Measurements from ENCODE around the gene SLC44A5.

SLC44A5 gene

DNA sequence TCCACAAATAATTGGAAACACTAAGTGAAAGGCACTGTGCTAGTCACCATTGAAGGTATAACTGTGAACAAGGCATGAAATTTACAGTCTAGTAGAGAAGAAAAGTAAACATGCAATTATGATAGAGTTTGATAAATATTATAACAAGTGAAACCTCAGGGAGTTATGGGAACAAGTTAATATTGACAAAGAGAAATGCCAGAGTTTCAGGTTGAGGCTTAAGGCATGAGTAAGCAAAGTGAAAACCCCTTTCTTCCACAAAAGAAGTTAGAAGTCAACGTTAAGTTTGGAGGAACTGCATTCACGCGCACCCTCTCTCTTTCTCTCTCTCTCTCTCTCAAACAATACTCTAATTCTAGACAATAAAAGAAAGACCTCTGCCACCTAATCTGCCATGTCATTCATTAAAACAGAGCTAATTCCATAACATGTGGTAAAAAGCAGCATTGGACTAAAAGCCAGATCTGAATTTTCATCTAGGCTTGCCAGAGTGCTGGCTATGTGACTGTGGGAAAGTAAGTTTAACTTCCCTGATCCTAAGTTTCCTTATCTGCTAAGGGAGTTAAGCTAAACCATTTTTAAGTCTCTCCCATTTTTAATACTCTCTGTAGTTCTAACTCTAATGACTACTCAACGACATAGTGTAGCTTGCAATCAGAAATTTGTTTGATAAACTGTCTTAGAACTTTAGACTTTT lies 22.0 kb downstream of the SLC44A5 start:
- no peak for DNase-seq (ENCODE audit: low spot score)

DNA sequence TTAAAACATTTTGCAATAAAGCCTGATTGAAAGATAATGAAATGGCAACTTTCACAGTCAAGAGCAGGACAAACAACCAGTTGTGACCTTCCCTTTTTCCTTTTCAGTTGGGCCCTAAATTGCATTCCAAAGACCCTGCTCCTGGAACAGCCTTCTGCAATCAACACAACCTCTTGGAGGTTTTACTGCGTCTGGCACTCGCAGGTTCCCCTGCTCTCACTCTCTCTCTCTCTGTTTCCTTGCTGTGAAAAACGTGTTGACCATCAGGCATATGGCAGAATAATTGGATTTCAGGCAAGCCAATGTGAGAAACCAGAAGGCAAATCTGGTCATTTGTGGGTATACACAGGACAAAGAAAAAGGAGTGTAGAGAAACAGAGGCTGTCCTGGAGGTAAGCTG lies 23.2 kb downstream of the SLC44A5 start:
- no peak for DNase-seq (ENCODE audit: low spot score)

DNA sequence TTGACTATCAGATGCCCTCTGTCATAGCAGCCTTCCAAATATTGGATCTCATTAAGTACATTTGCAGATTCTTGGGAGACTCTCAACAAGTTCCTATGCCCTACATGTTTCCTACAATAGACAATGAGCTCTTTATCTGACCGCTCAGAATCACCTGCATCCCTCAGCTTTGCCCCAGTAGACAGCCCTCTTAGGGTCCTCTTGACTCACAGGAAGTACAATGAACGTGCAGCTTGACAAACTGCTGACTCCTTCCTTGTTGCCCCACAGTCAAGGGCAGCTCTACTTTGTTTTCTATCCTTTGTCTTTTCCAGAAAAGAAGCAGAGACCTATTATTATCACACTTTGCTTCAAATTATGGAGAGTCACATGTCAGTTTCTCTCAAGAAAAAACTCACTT lies 27.6 kb downstream of the SLC44A5 start:
- DNase-seq (ENCODE audit: low spot score), result no peak

DNA sequence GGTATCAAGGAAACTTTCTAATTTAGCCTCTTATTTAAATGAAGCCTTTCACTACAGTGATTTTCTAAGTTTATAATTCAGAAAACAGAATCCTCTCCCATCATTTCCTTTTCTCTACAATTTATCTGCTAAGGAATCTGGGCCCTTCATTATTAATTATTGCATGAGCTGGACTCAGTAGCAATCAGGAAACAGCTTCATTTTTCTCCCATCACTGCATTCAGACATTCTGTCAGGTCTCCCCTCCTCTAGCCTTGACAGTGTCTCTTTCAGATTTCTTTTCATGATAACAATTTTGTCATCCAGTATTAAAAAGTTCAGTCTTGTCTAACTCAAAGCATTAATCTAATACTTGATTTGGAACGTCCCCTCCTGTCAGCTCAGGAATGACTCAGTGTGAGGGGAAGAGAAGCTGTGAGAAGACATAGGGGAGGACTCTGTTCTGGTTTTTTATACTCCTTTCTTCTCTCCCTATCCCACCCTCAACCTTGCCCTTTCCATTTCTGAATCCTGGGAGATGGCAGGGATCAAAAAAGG lies 28.1 kb downstream of the SLC44A5 start:
- DNase-seq (ENCODE audit: low spot score), result no peak

DNA sequence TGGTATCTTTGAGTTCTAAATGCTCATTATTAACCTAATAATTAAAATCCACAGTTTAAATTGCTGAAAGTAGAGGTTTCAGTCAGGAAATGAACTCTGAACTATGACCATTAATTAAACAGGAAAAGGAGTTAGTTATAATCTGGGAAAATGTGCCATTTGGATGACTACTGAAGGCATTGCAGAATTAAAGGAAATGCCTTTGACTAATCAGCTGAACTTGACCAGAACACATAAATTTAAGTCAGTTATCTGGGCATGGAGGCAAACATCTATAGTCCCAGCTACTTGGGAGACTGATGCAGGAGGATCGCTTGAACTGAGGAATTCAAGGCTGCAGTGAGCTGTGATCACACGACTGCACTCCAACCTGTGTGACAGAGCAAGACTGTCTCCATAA lies 31.9 kb downstream of the SLC44A5 start:
- no peak for DNase-seq (ENCODE audit: low spot score)

DNA sequence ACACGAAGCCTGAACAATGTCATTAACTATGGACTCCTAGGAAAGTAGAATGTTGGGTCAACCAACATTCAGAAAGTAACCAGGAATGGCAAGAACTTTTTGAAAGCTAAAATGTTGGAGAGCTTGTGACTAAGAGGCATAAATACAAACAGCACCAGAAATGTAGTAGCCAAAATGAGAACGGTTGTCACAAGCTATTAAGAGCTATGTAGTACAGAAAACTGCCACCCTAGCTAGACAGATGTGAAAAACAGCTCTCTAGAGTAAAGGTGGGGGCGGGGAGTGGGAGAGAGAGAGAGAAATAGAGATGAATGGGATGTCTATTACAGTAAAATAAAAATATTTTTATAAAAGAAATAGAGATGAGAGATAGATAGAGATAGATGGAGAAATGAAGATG lies 35.1 kb downstream of the SLC44A5 start:
- no peak for DNase-seq (ENCODE audit: low spot score)

DNA sequence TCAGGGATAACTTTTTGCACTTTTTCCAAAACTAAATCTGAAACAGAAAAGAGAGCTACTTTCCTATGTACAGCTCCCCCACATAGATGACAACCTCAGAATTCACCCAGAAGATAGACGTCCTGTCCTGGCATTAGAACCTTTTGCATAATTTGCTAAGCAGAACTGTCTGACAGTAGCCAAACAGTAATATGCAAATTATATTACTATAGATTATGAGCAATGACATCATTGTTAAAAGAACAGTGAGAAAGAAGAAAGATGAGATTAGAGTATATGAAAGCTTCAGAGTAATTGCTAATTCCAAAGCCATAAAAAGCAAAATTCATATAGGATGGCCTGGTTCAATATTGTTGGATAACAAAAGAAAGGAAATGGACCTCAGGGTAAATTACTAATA lies 43.7 kb downstream of the SLC44A5 start:
- no peak for DNase-seq (ENCODE audit: low spot score)

DNA sequence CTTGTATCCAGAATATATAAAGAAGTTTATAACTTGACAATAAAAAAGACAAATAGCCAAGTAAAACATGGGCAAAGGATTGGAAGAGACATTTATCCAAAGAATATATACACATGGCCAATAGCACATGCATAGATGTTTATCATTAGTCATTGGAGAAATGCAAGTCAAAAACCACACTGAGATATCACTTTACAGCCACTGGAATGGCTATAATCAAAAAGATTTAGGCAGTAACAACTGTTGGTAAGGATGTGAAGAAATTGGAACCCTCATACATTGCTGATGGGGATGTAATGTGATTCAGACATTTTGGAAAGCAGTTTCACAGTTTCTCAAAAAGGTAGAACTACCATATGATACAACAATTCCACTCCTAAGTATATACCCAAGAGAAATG lies 51.1 kb downstream of the SLC44A5 start:
- no peak for DNase-seq (ENCODE audit: low spot score)

DNA sequence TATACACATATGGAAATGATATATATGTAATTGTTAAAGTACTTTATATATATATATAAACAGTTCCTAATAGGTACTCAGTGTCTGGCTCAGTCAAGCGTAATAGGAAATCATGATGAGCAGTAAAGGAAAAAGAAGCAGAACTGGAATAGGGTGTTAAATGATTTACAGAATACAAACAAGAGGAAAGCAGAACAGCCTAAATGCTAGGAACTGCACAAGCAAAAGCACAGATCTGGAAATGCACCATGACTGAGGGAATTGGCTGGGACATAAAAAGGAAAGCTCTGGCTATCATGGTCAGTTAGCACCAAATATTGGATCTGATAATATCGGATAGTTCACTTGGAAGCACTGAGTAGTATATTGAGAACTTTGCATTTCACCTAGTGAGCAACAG lies 51.8 kb downstream of the SLC44A5 start:
- no peak for DNase-seq (ENCODE audit: low spot score)

DNA sequence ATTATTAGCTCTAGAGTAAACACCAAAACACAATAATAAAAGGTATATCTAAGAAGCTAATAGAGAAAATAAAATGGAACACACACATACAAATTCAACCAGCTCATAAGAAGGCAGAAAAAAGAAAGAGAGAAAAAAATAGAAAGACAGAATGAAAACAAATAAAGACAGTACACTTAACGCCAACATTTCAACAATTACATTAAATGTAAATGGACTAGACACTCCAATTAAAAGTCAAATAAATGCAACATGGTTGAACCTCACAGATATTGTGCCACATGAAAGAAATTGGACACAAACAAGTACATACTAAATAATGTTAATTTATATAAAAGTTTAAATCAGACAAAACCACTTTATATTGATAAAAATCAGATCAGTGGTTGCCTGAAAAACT lies 56.0 kb downstream of the SLC44A5 start:
- DNase-seq (ENCODE audit: low spot score), result no peak

DNA sequence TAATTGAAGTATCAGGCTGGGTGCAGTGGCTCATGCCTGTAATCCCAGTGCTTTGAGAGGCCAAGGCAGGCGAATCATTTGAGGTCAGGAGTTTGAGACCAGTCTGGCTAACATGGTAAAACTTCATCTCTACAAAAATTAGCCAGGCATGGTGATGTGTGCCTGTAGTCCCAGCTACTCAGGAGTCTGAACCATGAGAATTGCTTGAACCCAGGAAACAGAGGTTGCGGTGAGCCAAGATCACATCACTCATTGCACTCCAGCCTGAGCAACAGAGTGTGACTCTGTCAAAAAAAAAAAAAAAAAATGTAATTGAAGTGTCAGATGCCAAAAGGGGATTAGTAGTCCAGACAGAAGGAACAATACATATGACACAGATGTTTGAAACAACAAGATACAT lies 56.7 kb downstream of the SLC44A5 start:
- DNase-seq (ENCODE audit: low spot score), result no peak

DNA sequence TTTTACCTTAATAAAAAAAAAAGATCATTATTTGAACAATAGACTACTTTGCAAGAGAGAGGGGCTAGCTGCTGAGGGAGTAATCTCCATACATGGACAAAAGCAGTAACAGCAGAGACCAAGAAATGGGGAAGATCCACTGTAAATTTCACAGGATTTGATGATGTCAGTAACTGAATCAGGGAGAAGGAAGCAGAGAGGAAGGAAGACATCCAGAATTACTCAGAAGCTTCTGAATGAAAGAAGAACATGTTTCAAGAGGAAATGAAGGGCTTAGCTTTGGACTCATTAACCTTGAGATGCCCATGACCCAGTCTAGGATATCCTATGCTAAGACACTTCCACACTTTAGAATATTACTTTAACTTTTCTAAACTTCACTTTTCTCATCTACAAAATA lies 60.4 kb downstream of the SLC44A5 start:
- no peak for DNase-seq (ENCODE audit: low spot score)

DNA sequence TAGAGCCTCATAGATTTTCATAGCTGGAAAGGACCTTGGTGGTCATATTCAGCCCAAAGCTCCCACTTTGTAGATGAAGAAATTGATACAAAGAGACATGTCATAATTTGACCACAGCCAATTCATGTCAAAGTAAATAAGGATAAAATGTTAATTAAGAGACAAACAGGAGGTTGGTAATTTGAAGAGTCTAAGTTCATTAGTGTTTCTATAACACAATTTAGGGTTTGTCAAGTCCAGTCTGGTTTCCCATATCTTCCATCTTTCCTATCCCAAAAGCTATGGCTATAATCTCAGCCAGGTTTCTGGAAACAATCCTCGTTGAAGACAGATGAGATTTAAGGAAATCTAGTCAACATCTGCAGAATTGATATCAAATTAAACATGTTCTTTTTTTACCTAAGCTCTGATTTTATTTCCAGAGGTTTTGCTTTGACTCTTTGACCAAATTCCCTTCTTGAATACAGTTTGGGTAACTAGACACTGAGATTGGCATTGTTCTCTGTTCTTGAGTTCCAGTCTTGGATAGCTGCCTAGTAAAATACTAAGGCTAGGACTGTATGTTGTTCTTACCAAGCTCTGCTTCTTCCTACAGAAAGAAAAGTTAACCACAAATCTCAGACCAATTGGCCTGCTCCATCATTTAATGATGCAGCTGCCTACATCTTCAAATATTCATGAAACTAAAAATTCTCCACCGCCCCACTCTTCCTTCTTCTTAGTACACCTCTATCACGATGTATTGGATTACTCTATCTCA lies 62.0 kb downstream of the SLC44A5 start:
- DNase-seq (ENCODE audit: low spot score), result no peak

DNA sequence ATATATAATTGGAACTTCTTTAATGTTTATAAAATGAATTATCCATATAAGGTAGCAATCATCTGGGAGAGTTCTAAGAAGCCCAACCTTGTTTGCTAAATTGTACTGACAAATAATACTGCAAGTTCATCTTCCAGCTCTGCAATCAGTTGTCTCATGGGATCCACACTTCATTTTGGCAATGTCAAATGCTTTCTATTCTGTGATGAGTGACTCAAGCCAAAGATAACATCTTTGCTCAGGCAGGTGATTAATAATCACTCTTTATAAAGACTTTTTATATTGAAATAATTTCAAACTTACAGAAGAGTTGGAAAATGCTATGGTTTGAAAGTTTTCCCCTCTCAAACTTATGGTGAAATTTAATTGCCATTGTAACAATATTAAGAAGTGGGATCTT lies 67.2 kb downstream of the SLC44A5 start:
- DNase-seq (ENCODE audit: low spot score), result no peak

DNA sequence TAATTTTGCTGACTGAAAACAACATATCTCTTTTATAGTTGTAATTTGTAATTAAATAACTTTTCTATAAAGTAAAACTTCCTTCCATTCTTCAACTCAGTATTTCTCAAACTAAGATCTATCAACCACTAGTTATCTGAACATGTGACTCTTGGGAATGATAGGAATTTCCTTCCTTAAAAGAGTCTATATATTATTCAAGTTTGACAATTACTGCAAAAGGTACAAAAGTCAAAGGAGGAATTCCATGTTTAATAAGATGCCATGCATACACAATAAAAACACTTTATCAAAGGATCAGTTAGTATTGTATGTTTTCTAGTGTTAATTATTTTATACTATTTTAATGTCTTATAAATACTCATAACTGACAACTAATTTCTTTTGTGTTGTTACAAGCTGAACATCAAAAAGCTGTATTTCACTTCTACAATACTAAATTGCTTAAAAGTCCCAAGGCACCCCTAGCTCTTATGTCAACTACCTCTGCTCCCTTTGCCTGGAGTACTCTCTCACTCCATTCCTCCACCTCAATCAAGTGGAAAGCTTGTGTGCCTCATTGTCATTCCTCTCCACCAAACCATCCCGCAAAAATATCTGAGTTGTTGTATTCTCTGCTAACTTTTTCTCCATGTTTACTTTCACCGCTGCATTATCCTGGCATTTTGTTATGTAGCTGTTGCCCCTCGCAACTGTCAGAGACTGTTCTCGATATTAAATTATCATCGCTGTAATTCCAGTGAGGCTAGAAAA lies 67.9 kb downstream of the SLC44A5 start:
- no peak for DNase-seq (ENCODE audit: low spot score)

DNA sequence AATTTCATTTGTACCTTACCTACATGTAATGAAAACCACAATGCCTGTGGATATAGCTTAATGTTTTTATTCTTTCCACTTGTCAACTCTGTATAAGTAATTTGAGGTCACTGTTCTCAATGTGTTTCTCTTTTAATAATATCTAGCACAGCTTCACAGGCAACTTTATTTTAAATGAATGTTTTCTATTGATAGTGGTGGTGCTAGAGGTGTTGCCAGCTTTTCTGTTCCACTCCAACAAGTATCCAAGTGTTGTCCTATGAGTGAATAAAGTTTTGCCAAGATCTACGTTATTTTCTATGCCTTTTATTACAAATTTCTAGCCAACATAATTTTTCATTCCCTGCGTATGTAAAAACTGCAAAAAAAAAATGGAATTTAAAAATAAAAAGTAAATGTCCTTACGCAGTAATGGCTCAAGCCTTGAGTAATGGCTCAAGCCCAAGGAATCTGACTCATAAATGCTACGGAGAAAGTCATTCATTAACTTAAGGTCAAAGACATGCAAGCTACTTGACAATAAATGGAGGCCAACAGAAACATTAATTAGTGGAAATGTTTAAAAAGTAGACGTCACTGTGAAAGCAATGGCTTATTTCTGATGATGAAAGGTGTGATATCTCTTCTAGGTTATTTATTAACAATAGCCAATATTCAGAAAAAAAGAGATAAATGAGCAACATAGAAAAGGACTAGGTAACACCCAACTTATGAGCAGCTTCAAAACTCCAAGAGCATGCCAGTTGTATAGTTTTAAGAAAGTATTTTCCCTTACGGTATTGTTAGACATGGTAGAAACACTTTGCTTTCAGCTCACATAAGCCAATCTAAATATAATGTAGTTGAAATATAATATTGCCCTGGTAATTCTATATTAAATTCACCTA lies 71.4 kb downstream of the SLC44A5 start:
- no peak for DNase-seq (ENCODE audit: low spot score)

DNA sequence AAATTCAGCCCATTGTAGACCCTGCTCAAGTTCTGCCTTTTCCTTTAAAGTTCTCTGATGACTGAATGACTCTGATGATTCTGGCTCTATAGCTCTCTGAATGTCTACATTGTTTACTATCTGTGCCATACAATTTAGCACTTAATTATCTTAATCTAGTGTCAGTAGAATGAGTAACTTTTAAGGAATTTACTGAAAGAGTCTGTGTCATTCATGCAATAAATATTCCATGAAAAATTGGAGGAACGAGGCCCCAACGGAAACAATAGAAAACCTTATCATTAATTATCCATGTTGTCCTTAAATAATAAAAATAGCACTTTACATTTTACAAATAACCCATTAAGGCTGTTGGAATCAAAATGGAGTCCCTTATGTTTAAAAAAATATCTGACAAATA lies 77.8 kb downstream of the SLC44A5 start:
- no peak for DNase-seq (ENCODE audit: low spot score)

DNA sequence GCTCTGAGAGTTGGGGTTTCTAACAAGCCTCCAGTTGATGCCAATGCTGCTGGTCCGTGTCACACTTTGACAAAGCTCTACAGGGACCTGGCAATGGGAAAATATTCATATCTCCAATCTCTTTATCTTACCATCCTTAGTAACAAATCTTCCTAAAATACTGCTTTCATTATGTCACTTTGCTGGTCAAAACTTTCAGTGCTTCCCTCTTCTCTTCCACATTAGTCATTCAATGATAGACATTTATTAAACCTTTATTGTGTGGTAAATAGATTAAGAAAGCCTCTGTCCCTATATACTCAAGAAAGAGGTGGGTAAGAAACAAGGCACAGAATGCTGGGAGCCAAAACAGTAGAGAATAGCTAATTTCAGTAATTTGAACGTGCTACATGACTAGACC lies 79.3 kb downstream of the SLC44A5 start:
- DNase-seq (ENCODE audit: low spot score), result no peak

DNA sequence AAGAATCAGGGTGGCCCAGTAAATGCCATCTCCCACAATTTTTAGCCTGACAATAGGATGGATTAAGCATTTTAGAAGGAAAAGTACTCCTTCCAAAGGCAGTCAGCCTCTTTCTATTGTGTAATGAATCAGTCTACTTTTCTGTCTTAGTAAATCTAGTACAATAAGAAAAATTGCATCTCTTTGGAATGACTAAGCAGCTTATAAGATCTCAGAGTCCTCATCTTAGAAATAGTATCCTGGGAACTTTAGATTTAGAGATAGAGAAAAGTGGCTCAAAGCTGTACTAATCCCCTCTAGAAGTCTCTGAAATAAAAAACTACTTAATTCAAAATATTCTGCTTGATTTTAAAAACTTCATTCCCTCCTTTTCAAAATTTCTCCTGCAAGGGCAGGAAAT lies 81.4 kb downstream of the SLC44A5 start:
- no peak for DNase-seq (ENCODE audit: low spot score)

DNA sequence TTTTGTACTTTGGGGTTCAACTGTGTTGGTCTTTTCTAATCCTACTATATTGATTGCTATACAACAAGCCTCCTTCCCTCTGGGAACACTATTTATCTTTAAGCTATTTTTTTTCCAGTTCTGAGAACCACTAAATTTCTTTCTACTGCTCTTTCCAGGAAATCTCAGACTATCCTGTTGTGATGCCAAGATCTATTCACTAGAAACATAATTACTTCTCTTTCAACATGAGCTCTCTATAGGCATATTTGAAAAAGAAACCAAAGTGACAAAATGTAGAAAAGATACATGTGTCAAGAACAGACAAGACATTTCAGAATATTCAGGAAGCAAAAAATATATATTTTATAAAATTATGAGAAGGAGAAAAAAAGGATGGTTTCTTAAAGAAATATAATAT lies 82.9 kb downstream of the SLC44A5 start:
- DNase-seq (ENCODE audit: low spot score), result no peak

DNA sequence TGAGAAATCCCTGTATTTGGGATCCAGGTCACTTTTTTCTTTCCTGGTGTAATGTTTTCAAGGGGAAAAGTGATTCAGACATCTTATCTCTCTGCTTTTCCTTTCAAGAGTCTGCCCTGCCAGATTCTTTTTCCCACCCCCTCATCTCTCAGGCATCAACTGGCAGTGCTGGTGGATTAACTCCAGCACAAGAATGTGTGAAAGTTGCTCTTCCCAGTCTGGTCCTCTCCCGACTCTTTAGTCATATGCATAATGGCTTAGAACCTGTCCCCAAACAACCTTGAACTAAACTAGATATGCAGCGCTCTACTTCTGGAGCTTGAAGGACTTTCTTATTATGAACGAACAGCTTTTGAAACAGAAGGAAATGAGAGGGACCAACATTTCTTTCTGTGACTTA lies 88.5 kb downstream of the SLC44A5 start:
- no peak for DNase-seq (ENCODE audit: low spot score)

DNA sequence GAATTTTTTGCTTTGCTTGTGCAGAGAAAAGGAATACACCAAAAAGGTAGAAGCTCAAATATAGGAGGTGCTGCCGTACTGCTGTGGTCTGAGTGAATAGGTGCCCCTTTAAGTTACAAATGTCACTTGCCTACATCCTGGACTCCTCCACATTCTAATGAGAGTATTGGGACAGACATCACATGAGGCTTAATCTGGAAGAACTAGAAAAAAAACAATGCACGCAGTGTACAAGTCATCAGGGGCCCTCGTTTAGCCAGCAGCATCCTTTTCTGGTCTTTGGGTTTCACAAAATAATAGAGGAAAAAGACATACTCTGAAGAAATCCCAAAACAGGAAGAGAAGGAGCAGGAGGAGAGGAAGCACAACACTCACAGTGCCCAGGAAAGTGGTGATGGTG lies 89.3 kb downstream of the SLC44A5 start:
- DNase-seq (ENCODE audit: low spot score), result no peak
